GM13977 (cell line): ENCODE results near the gene PDE4D.

Source experiments
- DNase-seq: peaks from one replicate; pipeline ENCODE4 v3.0.0; 2012; ENCODE audit warnings: low spot score
- CTCF ChIP-seq: IDR thresholded peaks from 2 replicates; pipeline ENCODE4 v1.5.1; 2012; ENCODE audit warnings: mild to moderate bottlenecking, control low read depth; ENCODE audit not compliant: insufficient read depth; ENCODE audit errors: extremely low read depth, missing control alignments
- in situ Hi-C: fragments of 300-500 bp; cut with MboI; formaldehyde crosslinking; loops from one replicate; pipeline ENCODE4 v1.12.0; 2022; ENCODE audit warnings: low sequenced_read_pairs, low pct_unique_long_range_greater_than_20kb, mixed read lengths, inconsistent platforms; ENCODE audit not compliant: unreplicated experiment

The PDE4D gene

GRCh38 chr5:59433174-59433573 lies 460.4 kb downstream of the PDE4D start:
- no peak for DNase-seq
- in situ Hi-C loops: no loop called here
- TF ChIP-seq CTCF: no peak

GRCh38 chr5:59430066-59430685 lies 463.4 kb downstream of the PDE4D start:
- TF ChIP-seq CTCF: no peak
- in situ Hi-C loops: no loop called here
- no peak for DNase-seq

GRCh38 chr5:59428391-59428790 lies 465.1 kb downstream of the PDE4D start:
- no peak for TF ChIP-seq CTCF
- DNase-seq: no peak
- in situ Hi-C loops: no loop called here

- in situ Hi-C loops: loop anchor here (25.0 kb wide), 1 partner anchor 263 kb away; no protein-coding TSS in a partner anchor
- DNase-seq: no peak
- no peak for TF ChIP-seq CTCF
Measured at GRCh38 chr5:59424515-59424914, 469.0 kb downstream of the PDE4D start.

GRCh38 chr5:59423021-59423420 lies 470.5 kb downstream of the PDE4D start:
- no peak for TF ChIP-seq CTCF
- DNase-seq: no peak
- in situ Hi-C loops: loop anchor here (25.0 kb wide), 1 partner anchor 264 kb away; no protein-coding TSS in a partner anchor

GRCh38 chr5:59421986-59422941 lies 471.3 kb downstream of the PDE4D start:
- no peak for DNase-seq
- TF ChIP-seq CTCF: no peak
- in situ Hi-C loops: loop anchor here (25.0 kb wide), 1 partner anchor 265 kb away; no protein-coding TSS in a partner anchor
